A673 (cell line): ENCODE data around the gene SLIT1.

Source experiments
- EZH2 ChIP-seq: fragments of 200-600 bp; sonication (generic); IDR thresholded peaks from 2 replicates; pipeline ENCODE4 v1.6.1; 2017; ENCODE audit warnings: borderline replicate concordance, low read depth, mild to moderate bottlenecking, mixed read lengths, antibody characterized with exemption, low read length; ENCODE audit not compliant: poor library complexity, severe bottlenecking
- TF ChIP-seq, protein P1 (sequence below): fragments of 300-800, 200-600 bp; sonication (generic); conservative IDR thresholded peaks from 2 replicates; pipeline ENCODE4 v1.5.1; 2017; ENCODE audit warnings: low read depth, mild to moderate bottlenecking, antibody characterized with exemption, low read length, moderate library complexity, mixed read lengths

DNA sequence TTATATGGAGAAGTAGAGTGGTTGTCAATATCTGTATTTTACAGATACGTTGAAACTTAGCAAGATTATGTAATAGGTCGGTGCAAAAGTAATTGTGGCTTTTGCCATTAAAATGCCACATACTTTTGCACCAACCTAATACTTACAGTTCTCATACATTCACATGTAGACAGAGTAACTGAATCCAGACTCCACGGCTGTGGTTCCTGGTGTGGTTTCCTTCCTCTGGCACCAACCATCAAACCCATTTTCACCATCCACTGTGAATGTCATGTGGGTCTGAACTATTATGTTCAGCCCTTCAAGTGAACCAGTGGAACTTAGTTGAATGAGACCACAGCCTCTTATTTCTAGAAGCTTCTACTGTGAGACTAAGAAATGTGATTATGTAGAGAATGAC, 31.5 kb upstream of the SLIT1 start:
- TF ChIP-seq, protein P1, sequence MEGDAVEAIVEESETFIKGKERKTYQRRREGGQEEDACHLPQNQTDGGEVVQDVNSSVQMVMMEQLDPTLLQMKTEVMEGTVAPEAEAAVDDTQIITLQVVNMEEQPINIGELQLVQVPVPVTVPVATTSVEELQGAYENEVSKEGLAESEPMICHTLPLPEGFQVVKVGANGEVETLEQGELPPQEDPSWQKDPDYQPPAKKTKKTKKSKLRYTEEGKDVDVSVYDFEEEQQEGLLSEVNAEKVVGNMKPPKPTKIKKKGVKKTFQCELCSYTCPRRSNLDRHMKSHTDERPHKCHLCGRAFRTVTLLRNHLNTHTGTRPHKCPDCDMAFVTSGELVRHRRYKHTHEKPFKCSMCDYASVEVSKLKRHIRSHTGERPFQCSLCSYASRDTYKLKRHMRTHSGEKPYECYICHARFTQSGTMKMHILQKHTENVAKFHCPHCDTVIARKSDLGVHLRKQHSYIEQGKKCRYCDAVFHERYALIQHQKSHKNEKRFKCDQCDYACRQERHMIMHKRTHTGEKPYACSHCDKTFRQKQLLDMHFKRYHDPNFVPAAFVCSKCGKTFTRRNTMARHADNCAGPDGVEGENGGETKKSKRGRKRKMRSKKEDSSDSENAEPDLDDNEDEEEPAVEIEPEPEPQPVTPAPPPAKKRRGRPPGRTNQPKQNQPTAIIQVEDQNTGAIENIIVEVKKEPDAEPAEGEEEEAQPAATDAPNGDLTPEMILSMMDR, result no peak
- TF ChIP-seq EZH2, result no peak
